BE2C (cell line): Measurements from ENCODE around the gene ADRA2B.
A peak's percentile ranks its signal among the peaks of the same experiment; 100 is the strongest.

Experiments
- DNase-seq: peaks from one replicate; pipeline ENCODE4 v3.0.0-alpha.2; 2020
- H3K27me3 ChIP-seq: fragments of 250-450 bp; sonication (Bioruptor Pico); 2 replicates; pipeline ENCODE4 v1.5.1; 2020; ENCODE audit warnings: mild to moderate bottlenecking
- H3K36me3 ChIP-seq: fragments of 250-450 bp; sonication (Bioruptor Pico); 2 replicates; pipeline ENCODE4 v1.5.1; 2020; ENCODE audit warnings: mild to moderate bottlenecking
- H3K4me1 ChIP-seq: fragments of 250-450 bp; sonication (Bioruptor Pico); 2 replicates; pipeline ENCODE4 v1.5.1; 2020
- H3K4me3 ChIP-seq: 2 replicates; pipeline ENCODE4 v1.5.1; 2011; ENCODE audit warnings: low read depth, low read length
- H3K9me3 ChIP-seq: fragments of 250-450 bp; sonication (Bioruptor Pico); 2 replicates; pipeline ENCODE4 v1.5.1; 2020
- CTCF ChIP-seq: IDR thresholded peaks from 2 replicates; pipeline ENCODE4 v1.5.1; 2012; ENCODE audit warnings: mild to moderate bottlenecking, low read depth, low read length

The ADRA2B gene

DNA sequence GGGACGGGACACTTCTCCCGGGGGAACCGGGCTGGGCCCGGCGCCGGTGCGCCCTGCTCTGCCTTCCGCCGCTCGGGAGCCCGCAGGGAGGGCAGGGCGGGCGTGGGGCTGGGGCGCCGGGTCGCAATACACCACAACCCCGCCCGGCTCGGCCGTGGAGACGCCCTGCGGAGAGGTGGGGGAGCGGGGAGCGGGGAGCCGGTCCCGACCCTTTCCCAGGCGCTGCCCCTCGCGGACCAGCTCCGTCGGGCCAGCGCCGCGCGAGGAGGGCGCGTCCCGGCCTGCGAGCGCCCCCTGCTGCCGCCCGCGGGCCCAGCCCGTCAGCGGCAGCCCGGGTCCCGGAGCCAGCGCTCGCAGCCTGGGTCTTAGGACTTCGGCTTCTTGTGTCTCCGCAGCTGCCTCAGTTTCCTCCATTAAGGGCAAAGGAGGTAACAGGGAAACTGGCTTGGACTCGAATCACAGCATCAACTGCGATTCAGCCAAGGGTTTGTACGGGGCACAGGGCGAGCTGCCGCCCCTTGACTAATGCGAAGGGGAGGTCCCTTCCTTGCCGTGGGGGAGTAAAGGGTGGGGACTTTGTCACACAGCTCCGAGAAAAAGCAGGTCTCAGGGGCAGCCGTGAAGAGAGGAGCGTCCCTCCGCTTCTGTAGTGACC is 635 bp upstream of the ADRA2B start:
- peak; percentile 59 for DNase-seq
- peak; percentile 27 for TF ChIP-seq CTCF
- no peaks in the 10 kb centered on the region for H3K4me1 ChIP-seq
- H3K9me3 ChIP-seq = no peaks in the 10 kb centered on the region
- H3K4me3 ChIP-seq = peak overlapping the region; percentile 47
- no peaks in the 10 kb centered on the region for H3K36me3 ChIP-seq
- H3K27me3 ChIP-seq = no peaks in the 10 kb centered on the region

DNA sequence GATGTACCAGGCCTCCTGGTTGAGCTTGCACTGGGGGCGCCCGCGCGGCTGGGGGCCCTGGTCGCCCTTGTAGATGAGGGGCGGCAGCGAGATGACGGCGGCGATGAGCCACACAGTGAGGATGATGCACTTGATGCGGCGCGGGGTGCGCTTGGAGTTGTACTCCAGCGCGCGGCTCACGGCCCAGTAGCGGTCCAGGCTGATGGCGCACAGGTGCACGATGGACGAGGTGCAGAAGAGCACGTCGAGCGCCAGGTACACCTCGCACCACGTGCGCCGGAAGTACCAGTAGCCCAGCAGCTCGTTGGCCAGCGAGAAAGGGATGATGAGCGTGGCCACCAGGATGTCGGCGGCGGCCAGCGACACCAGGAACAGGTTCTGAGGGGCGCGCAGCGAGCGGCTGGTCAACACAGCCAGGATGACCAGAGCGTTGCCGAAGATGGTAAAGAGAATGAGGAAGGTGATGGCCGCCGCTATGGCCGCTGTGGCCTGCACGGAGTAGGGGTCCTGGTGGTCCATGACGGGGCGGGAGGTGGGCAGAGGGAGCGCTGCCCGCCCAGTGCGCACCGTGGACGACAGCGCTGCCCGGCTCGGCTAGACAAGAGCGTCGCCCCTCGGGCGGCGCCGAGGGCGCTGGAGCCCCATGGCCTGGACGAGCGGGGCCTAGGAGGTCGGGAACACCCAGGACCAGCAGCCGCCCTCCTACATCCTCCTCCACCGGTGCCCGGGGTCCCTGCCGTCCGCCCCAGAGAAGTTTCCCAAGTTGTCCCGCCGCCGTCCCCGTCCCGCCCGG is 544 bp downstream of the ADRA2B start:
- Histone ChIP-seq H3K9me3 (no peaks in the 10 kb centered on the region), H3K36me3 (no peaks in the 10 kb centered on the region), H3K4me1 (no peaks in the 10 kb centered on the region), H3K4me3 (no peak overlapping the region), H3K27me3 (no peaks in the 10 kb centered on the region)
- DNase-seq = no peak
- no peak for TF ChIP-seq CTCF

DNA sequence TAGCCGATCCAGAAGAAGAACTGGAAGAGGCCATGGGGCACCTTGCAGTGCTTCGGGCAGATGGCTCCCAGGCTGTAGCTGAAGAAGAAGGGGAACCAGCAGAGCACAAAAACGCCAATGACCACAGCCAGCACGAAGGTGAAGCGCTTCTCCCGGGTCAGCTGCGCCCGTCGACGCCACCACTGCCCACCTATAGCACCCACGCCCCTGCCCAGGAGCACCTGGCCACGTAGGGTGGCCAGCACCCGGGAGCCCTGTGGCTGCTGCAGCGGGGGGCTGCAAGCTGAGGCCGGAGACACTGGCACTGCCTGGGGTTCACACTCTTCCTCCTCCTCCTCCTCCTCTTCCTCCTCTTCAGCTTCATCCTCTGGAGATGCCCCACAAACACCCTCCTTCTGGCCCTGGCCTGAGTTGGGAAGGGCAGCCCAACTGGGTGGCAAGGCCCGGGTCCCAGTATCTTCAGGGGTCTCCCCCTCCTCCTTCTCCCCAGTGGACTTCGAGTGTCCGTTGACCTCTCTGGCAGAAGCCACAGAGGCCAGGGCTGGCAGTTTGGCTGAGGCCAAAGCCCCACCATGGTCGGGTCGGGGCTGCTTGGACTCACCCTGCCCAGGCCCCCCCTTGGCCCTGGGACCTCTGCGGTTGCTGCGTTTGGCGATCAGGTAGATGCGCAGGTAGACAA is 1.3 kb downstream of the ADRA2B start:
- no peaks in the 10 kb centered on the region for H3K27me3 ChIP-seq
- no peaks in the 10 kb centered on the region for H3K36me3 ChIP-seq

GRCh38 chr2:96114546-96114902 is 1.8 kb downstream of the ADRA2B start:
- H3K4me3 ChIP-seq = no peak overlapping the region
- H3K36me3 ChIP-seq = no peaks in the 10 kb centered on the region
- no peaks in the 10 kb centered on the region for H3K27me3 ChIP-seq
- H3K9me3 ChIP-seq = no peaks in the 10 kb centered on the region
- H3K4me1 ChIP-seq = no peaks in the 10 kb centered on the region
- no peak for DNase-seq
- TF ChIP-seq CTCF = no peak

More for the DNA sequence above, 1.3 kb downstream of the ADRA2B start:
- Histone ChIP-seq H3K4me3 (no peak overlapping the region), H3K4me1 (no peaks in the 10 kb centered on the region), H3K9me3 (no peaks in the 10 kb centered on the region)
- TF ChIP-seq CTCF = no peak
- no peak for DNase-seq

- Histone ChIP-seq H3K4me3 (no peak overlapping the region), H3K4me1 (no peaks in the 10 kb centered on the region), H3K36me3 (no peaks in the 10 kb centered on the region), H3K9me3 (no peaks in the 10 kb centered on the region), H3K27me3 (no peaks in the 10 kb centered on the region)
- TF ChIP-seq CTCF = no peak
- DNase-seq = no peak
Observed at GRCh38 chr2:96113951-96114350, 2.4 kb downstream of the ADRA2B start.

- H3K9me3 ChIP-seq = no peaks in the 10 kb centered on the region
Observed at GRCh38 chr2:96113367-96113677, 3.0 kb downstream of the ADRA2B start.

More at GRCh38 chr2:96113367-96113677, 3.0 kb downstream of the ADRA2B start:
- no peaks in the 10 kb centered on the region for H3K36me3 ChIP-seq
- no peak for DNase-seq
- no peaks in the 10 kb centered on the region for H3K27me3 ChIP-seq
- no peaks in the 10 kb centered on the region for H3K4me1 ChIP-seq
- TF ChIP-seq CTCF = no peak
- H3K4me3 ChIP-seq = no peak overlapping the region
